Measurements from ENCODE around the gene SORL1-AS1.

GRCh38 chr11:121437018-121437685 lies 15.6 kb downstream of the SORL1-AS1 start:
- TF ChIP-seq CTCF (conservative IDR thresholded peaks at IDR 0.05) (no peak), EZH2 (IDR thresholded peaks at IDR 0.05; ENCODE audit: low read depth) (no peak)
